ENCODE results near the gene JUP.

The JUP gene

DNA sequence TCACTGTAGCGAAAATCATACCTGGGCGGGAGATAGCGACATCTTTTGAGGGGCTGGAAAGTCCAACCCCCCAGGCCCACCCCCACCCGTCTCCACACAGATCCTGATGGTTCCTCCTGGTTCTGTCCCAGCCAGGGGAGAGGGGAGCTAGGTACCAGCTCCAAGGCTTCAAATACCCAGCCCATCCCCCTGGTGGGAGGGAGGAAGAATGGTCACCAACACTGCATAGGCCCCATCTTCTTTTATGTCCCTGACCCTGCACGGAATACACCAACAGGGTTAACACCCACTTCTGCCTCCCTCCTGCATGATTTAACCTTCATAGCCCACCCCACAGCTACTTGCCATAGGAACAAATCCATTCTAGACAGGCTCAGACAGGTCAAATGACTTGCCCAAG, 61.4 kb downstream of the JUP start:
- Histone ChIP-seq H3K4me2 (ENCODE audit: low read depth, low read length, poor library complexity, severe bottlenecking) (no peak overlapping the region), H3K9me2 (replicated peaks; ENCODE audit: insufficient read depth, low read length) (no peaks in the 10 kb centered on the region), H3K9me3 (ENCODE audit: insufficient read depth, low read length) (no peaks in the 10 kb centered on the region), H3K27ac (ENCODE audit: low read depth, low read length) (no peak overlapping the region), H3K4me3 (ENCODE audit: insufficient read depth, low read length, poor library complexity, severe bottlenecking) (no peak overlapping the region), H3K9ac (ENCODE audit: low read length) (no peak overlapping the region), H3K27me3 (ENCODE audit: low read length) (no peaks in the 10 kb centered on the region), H4K20me1 (ENCODE audit: low read depth, low read length) (no peaks in the 10 kb centered on the region), H2AFZ (ENCODE audit: low read depth, low read length, severe bottlenecking) (no peak overlapping the region), H3K36me3 (ENCODE audit: low read length) (no peaks in the 10 kb centered on the region), H3F3A (ENCODE audit: insufficient read depth) (no peaks in the 10 kb centered on the region), H3K79me2 (ENCODE audit: insufficient read depth, low read length) (no peaks in the 10 kb centered on the region)
- TF ChIP-seq EZH2phosphoT487 (conservative IDR thresholded peaks at IDR 0.05; ENCODE audit: low read length) = no peak
- TF ChIP-seq, protein P1, sequence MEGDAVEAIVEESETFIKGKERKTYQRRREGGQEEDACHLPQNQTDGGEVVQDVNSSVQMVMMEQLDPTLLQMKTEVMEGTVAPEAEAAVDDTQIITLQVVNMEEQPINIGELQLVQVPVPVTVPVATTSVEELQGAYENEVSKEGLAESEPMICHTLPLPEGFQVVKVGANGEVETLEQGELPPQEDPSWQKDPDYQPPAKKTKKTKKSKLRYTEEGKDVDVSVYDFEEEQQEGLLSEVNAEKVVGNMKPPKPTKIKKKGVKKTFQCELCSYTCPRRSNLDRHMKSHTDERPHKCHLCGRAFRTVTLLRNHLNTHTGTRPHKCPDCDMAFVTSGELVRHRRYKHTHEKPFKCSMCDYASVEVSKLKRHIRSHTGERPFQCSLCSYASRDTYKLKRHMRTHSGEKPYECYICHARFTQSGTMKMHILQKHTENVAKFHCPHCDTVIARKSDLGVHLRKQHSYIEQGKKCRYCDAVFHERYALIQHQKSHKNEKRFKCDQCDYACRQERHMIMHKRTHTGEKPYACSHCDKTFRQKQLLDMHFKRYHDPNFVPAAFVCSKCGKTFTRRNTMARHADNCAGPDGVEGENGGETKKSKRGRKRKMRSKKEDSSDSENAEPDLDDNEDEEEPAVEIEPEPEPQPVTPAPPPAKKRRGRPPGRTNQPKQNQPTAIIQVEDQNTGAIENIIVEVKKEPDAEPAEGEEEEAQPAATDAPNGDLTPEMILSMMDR (IDR thresholded peaks at IDR 0.05; ENCODE audit: insufficient read depth, low read length, poor library complexity, severe bottlenecking) = no peak

DNA sequence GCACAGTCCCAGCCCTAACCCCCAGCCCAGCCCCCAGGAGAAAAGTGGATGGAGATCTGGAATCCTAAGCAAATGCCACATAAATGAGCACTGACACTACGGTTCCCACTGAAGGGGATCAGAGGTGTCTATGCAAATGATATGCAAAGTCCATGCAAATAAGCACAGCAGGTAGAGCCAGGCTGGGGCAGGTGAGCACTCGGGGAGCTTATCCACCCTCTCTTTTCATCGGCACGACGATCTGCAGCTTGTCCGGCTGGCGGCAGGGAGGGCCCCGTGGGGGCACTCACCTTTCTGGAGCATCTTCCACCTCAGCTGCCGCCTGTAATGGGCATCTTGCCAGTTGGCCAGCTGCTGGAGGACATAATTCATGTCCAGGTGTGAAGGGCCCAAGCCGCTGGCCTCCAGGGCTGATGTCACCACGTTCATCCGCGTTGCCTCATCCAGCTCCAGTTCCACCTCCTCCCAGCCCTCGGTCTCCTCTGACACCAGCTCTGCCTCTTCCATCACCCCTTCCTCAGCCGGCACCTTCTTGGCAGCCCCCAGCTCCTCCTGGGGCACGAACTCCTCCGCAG, 61.9 kb downstream of the JUP start:
- Histone ChIP-seq H3K27me3 (ENCODE audit: low read length) (no peaks in the 10 kb centered on the region), H3K4me3 (ENCODE audit: insufficient read depth, low read length, poor library complexity, severe bottlenecking) (no peak overlapping the region), H3K36me3 (ENCODE audit: low read length) (no peaks in the 10 kb centered on the region), H3K27ac (ENCODE audit: low read depth, low read length) (no peak overlapping the region), H3K9ac (ENCODE audit: low read length) (no peak overlapping the region), H3K9me2 (replicated peaks; ENCODE audit: insufficient read depth, low read length) (no peaks in the 10 kb centered on the region), H3K4me2 (ENCODE audit: low read depth, low read length, poor library complexity, severe bottlenecking) (no peak overlapping the region), H3K79me2 (ENCODE audit: insufficient read depth, low read length) (no peaks in the 10 kb centered on the region), H3K9me3 (ENCODE audit: insufficient read depth, low read length) (no peaks in the 10 kb centered on the region), H3F3A (ENCODE audit: insufficient read depth) (no peaks in the 10 kb centered on the region), H2AFZ (ENCODE audit: low read depth, low read length, severe bottlenecking) (no peak overlapping the region), H4K20me1 (ENCODE audit: low read depth, low read length) (no peaks in the 10 kb centered on the region)
- no peak for TF ChIP-seq EZH2phosphoT487 (conservative IDR thresholded peaks at IDR 0.05; ENCODE audit: low read length)
- TF ChIP-seq, protein P1 (IDR thresholded peaks at IDR 0.05; ENCODE audit: insufficient read depth, low read length, poor library complexity, severe bottlenecking) = no peak

DNA sequence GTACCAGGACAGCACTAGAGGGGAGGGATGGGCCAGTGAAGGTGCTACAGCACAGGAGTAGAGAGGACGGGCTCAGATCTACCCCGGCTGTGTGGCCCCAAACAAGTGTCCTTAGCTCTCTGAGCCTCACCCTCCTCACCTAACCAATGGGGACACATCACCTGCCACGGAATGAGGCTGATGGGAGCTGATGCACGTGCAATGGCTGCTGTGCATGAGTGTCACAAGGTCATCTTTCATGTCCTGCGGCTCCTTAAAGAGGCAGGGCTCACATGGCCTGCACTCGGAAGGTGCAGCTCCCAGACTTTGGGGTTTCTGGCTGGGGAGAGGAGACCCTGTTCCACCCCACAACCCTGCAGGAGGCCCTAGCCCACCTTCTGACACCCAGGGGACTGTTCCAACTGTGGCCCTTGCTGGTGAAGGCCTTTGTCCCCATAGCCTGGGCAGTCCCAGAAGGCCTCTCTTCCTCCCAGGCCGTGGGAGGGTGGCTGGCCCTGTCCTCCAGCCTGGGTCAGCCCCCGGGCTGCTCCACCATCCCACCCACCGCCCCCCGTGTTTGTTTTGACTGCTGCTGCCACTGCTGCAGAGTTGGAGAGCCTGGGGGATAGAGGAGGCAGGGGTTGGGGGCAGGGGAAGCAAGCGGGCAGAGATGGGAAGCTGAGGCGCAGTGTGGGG, 62.6 kb downstream of the JUP start:
- no peak overlapping the region for H2AFZ ChIP-seq (ENCODE audit: low read depth, low read length, severe bottlenecking)
- TF ChIP-seq EZH2phosphoT487 (conservative IDR thresholded peaks at IDR 0.05; ENCODE audit: low read length) = no peak
- TF ChIP-seq, protein P1 (IDR thresholded peaks at IDR 0.05; ENCODE audit: insufficient read depth, low read length, poor library complexity, severe bottlenecking) = no peak
- no peaks in the 10 kb centered on the region for H3K9me2 ChIP-seq (replicated peaks; ENCODE audit: insufficient read depth, low read length)
- no peaks in the 10 kb centered on the region for H3F3A ChIP-seq (ENCODE audit: insufficient read depth)
- no peak overlapping the region for H3K4me3 ChIP-seq (ENCODE audit: insufficient read depth, low read length, poor library complexity, severe bottlenecking)
- no peak overlapping the region for H3K4me2 ChIP-seq (ENCODE audit: low read depth, low read length, poor library complexity, severe bottlenecking)
- no peaks in the 10 kb centered on the region for H3K79me2 ChIP-seq (ENCODE audit: insufficient read depth, low read length)
- no peak overlapping the region for H3K27ac ChIP-seq (ENCODE audit: low read depth, low read length)
- no peaks in the 10 kb centered on the region for H3K36me3 ChIP-seq (ENCODE audit: low read length)
- no peaks in the 10 kb centered on the region for H3K27me3 ChIP-seq (ENCODE audit: low read length)
- H4K20me1 ChIP-seq (ENCODE audit: low read depth, low read length) = no peaks in the 10 kb centered on the region
- H3K9me3 ChIP-seq (ENCODE audit: insufficient read depth, low read length) = no peaks in the 10 kb centered on the region
- H3K9ac ChIP-seq (ENCODE audit: low read length) = no peak overlapping the region

Data from SU-DHL-6 (cell line).